IMR-90 (cell line): ENCODE results near the gene HECTD2. TPM values are rescaled to one million over a fixed set of nuclear protein-coding genes. Genes with fewer than 3 reads are reported as not detected.

Experiments
- ATAC-seq: fragments of 200-7000 bp; cut with Tn5 transposase; 2 replicates; pipeline ENCODE4 v1.9.1; 2020; ENCODE audit warnings: low read depth, mild to moderate bottlenecking, moderate library complexity
- BruUV-seq: library from RNA; stranded (reverse); fragments of 400-500 nt; replicated peaks from 2 replicates; lab custom pipeline; 2021; lab: Mats Ljungman, UMichigan
- CTCF ChIA-PET: fragments of 300-600 bp; formaldehyde crosslinking; extraction: SDS; loops from one replicate; lab custom pipeline; 2021; ENCODE audit warnings: antibody characterized with exemption; lab: Yijun Ruan, JAX
- POLR2A ChIA-PET: fragments of 300-600 bp; sonication (Branson Sonifier 250); formaldehyde crosslinking; loops from one replicate; lab custom pipeline; 2022; ENCODE audit warnings: antibody characterized with exemption; ENCODE audit not compliant: unreplicated experiment; lab: Charles Lee
- DNase-seq: peaks from one replicate; pipeline ENCODE4 v3.0.0; 2013
- H2AFZ ChIP-seq: replicated peaks from 2 replicates; pipeline ENCODE3; 2013; ENCODE audit warnings: low read length, mild to moderate bottlenecking; ENCODE audit not compliant: poor library complexity
- H2AK5ac ChIP-seq: 2 replicates; pipeline ENCODE4 v1.6.1; 2013; ENCODE audit warnings: low read depth, low read length, inconsistent platforms
- H2AK9ac ChIP-seq: replicated peaks from 2 replicates; pipeline ENCODE3; 2013; ENCODE audit warnings: mild to moderate bottlenecking, low read depth, low read length, moderate library complexity; ENCODE audit not compliant: poor library complexity
- H2BK120ac ChIP-seq: 2 replicates; pipeline ENCODE4 v1.6.1; 2013; ENCODE audit warnings: low read depth, low read length, inconsistent platforms
- H2BK15ac ChIP-seq: 3 replicates; pipeline ENCODE4 v1.6.1; 2013; ENCODE audit warnings: low read depth, low read length, inconsistent platforms
- H2BK20ac ChIP-seq: 2 replicates; pipeline ENCODE4 v1.6.1; 2013; ENCODE audit warnings: low read depth, mild to moderate bottlenecking, inconsistent platforms, low read length, moderate library complexity
- H2BK5ac ChIP-seq: 2 replicates; pipeline ENCODE4 v1.6.1; 2013; ENCODE audit warnings: mild to moderate bottlenecking, low read depth, low read length, inconsistent platforms; ENCODE audit not compliant: poor library complexity, severe bottlenecking
- H3K14ac ChIP-seq: replicated peaks from 2 replicates; pipeline ENCODE4 v1.6.1; 2013; ENCODE audit warnings: low read depth, low read length, inconsistent platforms
- H3K18ac ChIP-seq: 2 replicates; pipeline ENCODE4 v1.6.1; 2013; ENCODE audit warnings: low read depth, low read length, control low read depth
- H3K23ac ChIP-seq: 2 replicates; pipeline ENCODE4 v1.6.1; 2013; ENCODE audit warnings: low read depth, low read length, inconsistent platforms
- H3K27ac ChIP-seq: 2 replicates; pipeline ENCODE4 v1.5.1; 2013; ENCODE audit warnings: mild to moderate bottlenecking, control low read depth, low read length; ENCODE audit not compliant: insufficient read depth
- H3K27me3 ChIP-seq: 2 replicates; pipeline ENCODE4 v1.6.1; 2013; ENCODE audit warnings: low read length; ENCODE audit not compliant: control insufficient read depth, insufficient read depth
- H3K36me3 ChIP-seq: 2 replicates; pipeline ENCODE4 v1.6.1; 2013; ENCODE audit warnings: low read length, mixed read lengths; ENCODE audit not compliant: control insufficient read depth, insufficient read depth
- H3K4ac ChIP-seq: 2 replicates; pipeline ENCODE4 v1.6.1; 2013; ENCODE audit warnings: low read depth, low read length, inconsistent platforms
- H3K4me1 ChIP-seq: 2 replicates; pipeline ENCODE4 v1.6.1; 2013; ENCODE audit warnings: low read length, mixed read lengths; ENCODE audit not compliant: control insufficient read depth, insufficient read depth
- H3K4me2 ChIP-seq: 2 replicates; pipeline ENCODE4 v1.6.1; 2013; ENCODE audit warnings: low read depth, mild to moderate bottlenecking, control low read depth, low read length, moderate library complexity
- H3K4me3 ChIP-seq: 2 replicates; pipeline ENCODE4 v1.5.1; 2013; ENCODE audit warnings: low read depth, mild to moderate bottlenecking, control low read depth, low read length, moderate library complexity; ENCODE audit not compliant: insufficient read depth
- H3K56ac ChIP-seq: 2 replicates; pipeline ENCODE4 v1.6.1; 2013; ENCODE audit warnings: low read length, inconsistent platforms; ENCODE audit not compliant: insufficient read depth; ENCODE audit errors: extremely low read depth
- H3K79me1 ChIP-seq, 2 experiments: 2 replicates each; pipeline ENCODE4 v1.6.1; 2013; ENCODE audit warnings: low read length in 2 of 2, inconsistent platforms in 1 of 2, low read depth in 1 of 2
- H3K9ac ChIP-seq: 2 replicates; pipeline ENCODE4 v1.6.1; 2013; ENCODE audit warnings: low read depth, low read length, control low read depth
- H3K9me1 ChIP-seq: 2 replicates; pipeline ENCODE4 v1.6.1; 2013; ENCODE audit warnings: low read length, inconsistent platforms; ENCODE audit not compliant: insufficient read depth
- H3K9me3 ChIP-seq: 2 replicates; pipeline ENCODE4 v1.6.1; 2013; ENCODE audit warnings: low read length; ENCODE audit not compliant: control insufficient read depth, insufficient read depth
- H4K20me1 ChIP-seq: 2 replicates; pipeline ENCODE4 v1.6.1; 2013; ENCODE audit warnings: low read length, inconsistent platforms; ENCODE audit not compliant: insufficient read depth
- H4K5ac ChIP-seq: 2 replicates; pipeline ENCODE4 v1.6.1; 2013; ENCODE audit warnings: mild to moderate bottlenecking, low read depth, low read length, control low read depth
- H4K8ac ChIP-seq, 2 experiments: 2 replicates each; pipeline ENCODE4 v1.6.1; 2013; ENCODE audit warnings: low read depth in 2 of 2, low read length in 2 of 2, control low read depth in 1 of 2, inconsistent platforms in 1 of 2
- H4K91ac ChIP-seq: 2 replicates; pipeline ENCODE4 v1.6.1; 2013; ENCODE audit warnings: low read depth, low read length, inconsistent platforms; ENCODE audit not compliant: insufficient read depth
- BHLHE40 ChIP-seq: fragments of 150-350 bp; IDR thresholded peaks from 2 replicates; pipeline ENCODE4 v1.6.1; 2016; ENCODE audit warnings: mild to moderate bottlenecking, low read depth, low read length
- CHD1 ChIP-seq: IDR thresholded peaks from 2 replicates; pipeline ENCODE4 v1.6.1; 2012; ENCODE audit warnings: low read depth, low read length, improper control_type of control experiment
- ELK1 ChIP-seq: fragments of 150-350 bp; IDR thresholded peaks from 2 replicates; pipeline ENCODE4 v1.6.1; 2016; ENCODE audit warnings: low read depth, mild to moderate bottlenecking, low read length, moderate library complexity, borderline replicate concordance
- FOS ChIP-seq: fragments of 150-350 bp; IDR thresholded peaks from 2 replicates; pipeline ENCODE4 v1.6.1; 2016; ENCODE audit warnings: low read depth, low read length
- MAFK ChIP-seq: IDR thresholded peaks from 2 replicates; pipeline ENCODE4 v1.6.1; 2012; ENCODE audit warnings: low read depth, low read length, improper control_type of control experiment
- MAZ ChIP-seq: IDR thresholded peaks from 2 replicates; pipeline ENCODE4 v1.6.1; 2012; ENCODE audit warnings: low read depth, mild to moderate bottlenecking, low read length, improper control_type of control experiment, moderate library complexity, borderline replicate concordance
- MXI1 ChIP-seq: IDR thresholded peaks from 2 replicates; pipeline ENCODE4 v1.6.1; 2012; ENCODE audit warnings: low read depth, mild to moderate bottlenecking, low read length, moderate library complexity, borderline replicate concordance
- NFE2L2 ChIP-seq: fragments of 150-350 bp; IDR thresholded peaks from 2 replicates; pipeline ENCODE4 v1.6.1; 2016; ENCODE audit warnings: low read depth, mild to moderate bottlenecking, low read length
- POLR2A ChIP-seq: IDR thresholded peaks from 2 replicates; pipeline ENCODE4 v1.6.1; 2012; ENCODE audit warnings: mild to moderate bottlenecking, low read depth, low read length
- RCOR1 ChIP-seq: IDR thresholded peaks from 2 replicates; pipeline ENCODE4 v1.6.1; 2012; ENCODE audit warnings: mild to moderate bottlenecking, low read length, improper control_type of control experiment; ENCODE audit not compliant: insufficient replicate concordance
- RFX5 ChIP-seq: IDR thresholded peaks from 2 replicates; pipeline ENCODE4 v1.8.0; 2012; ENCODE audit warnings: low read depth, mild to moderate bottlenecking, low read length, moderate library complexity
- SMC3 ChIP-seq: fragments of 150-350 bp; IDR thresholded peaks from 2 replicates; pipeline ENCODE4 v1.6.1; 2016; ENCODE audit warnings: low read depth, mild to moderate bottlenecking, antibody characterized with exemption, low read length, moderate library complexity
- WGBS, 2 experiments: methylation state at CpG; one replicate each; pipeline versions ENCODE4 v1.1.5 to v1.1.7; 2013; ENCODE audit warnings: missing lambda C conversion rate in 2 of 2; ENCODE audit not compliant: insufficient read length in 1 of 2; ENCODE audit errors: extremely low coverage in 2 of 2; 5-methylcytosine and 5-hydroxymethylcytosine counted together
- dilution Hi-C: fragments of 300-500 bp; cut with HindIII; formaldehyde crosslinking; loops from one replicate; pipeline ENCODE4 v1.14.3; 2018; ENCODE audit warnings: low sequenced_read_pairs; ENCODE audit not compliant: unreplicated experiment
- in situ Hi-C: fragments of 300-500 bp; cut with MboI; formaldehyde crosslinking; loops from 3 replicates; pipeline ENCODE4 v1.14.3; 2019; ENCODE audit warnings: low sequenced_read_pairs, inconsistent platforms, mixed read lengths
- intact Hi-C: fragments of 100-400 bp; cut with micrococcal nuclease; formaldehyde crosslinking; loops from 2 replicates; pipeline ENCODE4 v1.10.0; 2022
- polyA plus RNA-seq, 3 experiments: library from polyadenylated mRNA; depleted of rRNA; stranded (reverse); fragments of >200 nt; gene quantifications; 2 replicates each; pipeline ENCODE4 v1.2.3, GENCODE V29; 2012; ENCODE audit warnings: low replicate concordance in 1 of 3
- total RNA-seq: library from RNA; depleted of rRNA; stranded (reverse); fragments of >200 nt; gene quantifications from 2 replicates; pipeline ENCODE4 v1.2.3, GENCODE V29; 2012
- TF ChIP-seq, protein P1 (sequence below): conservative IDR thresholded peaks from 2 replicates; pipeline ENCODE4 v1.5.1; 2012; ENCODE audit warnings: mild to moderate bottlenecking, low read depth, low read length, improper control_type of control experiment

Gene HECTD2
- total and polyA plus RNA-seq, 2 of the 4 experiments (the other 2 are of a cell fraction), result 5.2 to 5.9 TPM

- no peak overlapping the region for H3K4me2 ChIP-seq
- POLR2A ChIA-PET, result no interaction called here
- no CpG with 5 or more reads among the region's 2 CpGs for WGBS, 2 experiments
These were observed 23.5 kb downstream of the HECTD2 start for GRCh38 chr10:91433620-91434019.

More at GRCh38 chr10:91433620-91434019, 23.5 kb downstream of the HECTD2 start:
- Histone ChIP-seq H4K91ac (no peak overlapping the region), H2AFZ (no peak overlapping the region), H2BK120ac (no peak overlapping the region), H3K23ac (no peak overlapping the region), H3K4ac (no peak overlapping the region), H4K20me1 (no peaks in the 10 kb centered on the region), H3K56ac (no peak overlapping the region), H3K9me1 (0 out of 2 replicates have a peak, but pooled peaks cover 4% of the 10 kb centered on the region), H2BK20ac (no peak overlapping the region), H3K9ac (no peak overlapping the region), H2BK5ac (no peak overlapping the region), H3K27me3 (no peaks in the 10 kb centered on the region), H3K9me3 (no peaks in the 10 kb centered on the region), H3K18ac (no peak overlapping the region), H4K5ac (no peak overlapping the region), H3K79me1 (peaks cover 18 to 25% of the 10 kb centered on the region in 2 experiments), H3K4me1 (peaks cover 2% of the 10 kb centered on the region; the same call in 1 of the 2 replicates), H3K27ac (no peak overlapping the region), H2BK15ac (no peak overlapping the region), H2AK9ac (no peak overlapping the region), H4K8ac (no peak overlapping the region), H3K36me3 (peaks cover 7% of the 10 kb centered on the region), H2AK5ac (no peak overlapping the region), H3K4me3 (no peak overlapping the region), H3K14ac (no peak overlapping the region)
- dilution Hi-C loops, result no loop called here
- TF ChIP-seq MXI1, result no peak
- no peak for TF ChIP-seq FOS
- no peak for TF ChIP-seq POLR2A
- TF ChIP-seq CHD1, result no peak
- TF ChIP-seq RCOR1, result no peak
- no peak for TF ChIP-seq NFE2L2
- TF ChIP-seq, protein P1, sequence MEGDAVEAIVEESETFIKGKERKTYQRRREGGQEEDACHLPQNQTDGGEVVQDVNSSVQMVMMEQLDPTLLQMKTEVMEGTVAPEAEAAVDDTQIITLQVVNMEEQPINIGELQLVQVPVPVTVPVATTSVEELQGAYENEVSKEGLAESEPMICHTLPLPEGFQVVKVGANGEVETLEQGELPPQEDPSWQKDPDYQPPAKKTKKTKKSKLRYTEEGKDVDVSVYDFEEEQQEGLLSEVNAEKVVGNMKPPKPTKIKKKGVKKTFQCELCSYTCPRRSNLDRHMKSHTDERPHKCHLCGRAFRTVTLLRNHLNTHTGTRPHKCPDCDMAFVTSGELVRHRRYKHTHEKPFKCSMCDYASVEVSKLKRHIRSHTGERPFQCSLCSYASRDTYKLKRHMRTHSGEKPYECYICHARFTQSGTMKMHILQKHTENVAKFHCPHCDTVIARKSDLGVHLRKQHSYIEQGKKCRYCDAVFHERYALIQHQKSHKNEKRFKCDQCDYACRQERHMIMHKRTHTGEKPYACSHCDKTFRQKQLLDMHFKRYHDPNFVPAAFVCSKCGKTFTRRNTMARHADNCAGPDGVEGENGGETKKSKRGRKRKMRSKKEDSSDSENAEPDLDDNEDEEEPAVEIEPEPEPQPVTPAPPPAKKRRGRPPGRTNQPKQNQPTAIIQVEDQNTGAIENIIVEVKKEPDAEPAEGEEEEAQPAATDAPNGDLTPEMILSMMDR, result no peak
- TF ChIP-seq BHLHE40, result no peak
- no peak for TF ChIP-seq ELK1
- TF ChIP-seq MAZ, result no peak
- TF ChIP-seq SMC3, result no peak
- TF ChIP-seq MAFK, result no peak
- TF ChIP-seq RFX5, result no peak
- no peak for DNase-seq
- in situ Hi-C loops, result no loop called here
- CTCF ChIA-PET, result no interaction called here
- BruUV-seq, result no TSS peak
- no peak; the same call in 1 of the 2 replicates for ATAC-seq
- intact Hi-C loops, result no loop called here
